BLaER1 treated with 17β-estradiol and CSF1 and Interleukin-3, amounts not matched to agents 10 nM and 100 nM (cell line): ENCODE measurements around the gene BATF3.
A peak's percentile ranks its signal among the peaks of the same experiment; 100 is the strongest.

Source experiments
- H3K27ac ChIP-seq, 11 experiments: shearing (Covaris generic); formaldehyde crosslinking; 2 replicates each; pipeline ENCODE4 v1.8.1; 2022
- H3K27me3 ChIP-seq, 11 experiments: shearing (Covaris generic); formaldehyde crosslinking; 2 replicates each; pipeline ENCODE4 v1.8.1; 2022
- H3K36me3 ChIP-seq, 11 experiments: shearing (Covaris generic); formaldehyde crosslinking; 2 replicates each; pipeline ENCODE4 v1.8.1; 2022
- H3K4me1 ChIP-seq, 10 experiments: shearing (Covaris generic); formaldehyde crosslinking; 2 replicates each; pipeline ENCODE4 v1.8.1; 2022
- H3K4me2 ChIP-seq, 11 experiments: shearing (Covaris generic); formaldehyde crosslinking; 2 replicates each; pipeline ENCODE4 v1.8.1; 2022
- H3K4me3 ChIP-seq, 10 experiments: shearing (Covaris generic); formaldehyde crosslinking; 2 replicates each; pipeline ENCODE4 v1.8.1; 2022
- H3K9ac ChIP-seq, 11 experiments: shearing (Covaris generic); formaldehyde crosslinking; 2 replicates each; pipeline ENCODE4 v1.8.1; 2022
- H3K9me3 ChIP-seq, 11 experiments: shearing (Covaris generic); formaldehyde crosslinking; replicated peaks in 1 of 11; 2 replicates each; pipeline ENCODE4 v1.8.1; 2022
- H4K20me1 ChIP-seq, 11 experiments: shearing (Covaris generic); formaldehyde crosslinking; 2 replicates each; pipeline ENCODE4 v1.8.1; 2022
- Cebpa-rat ChIP-seq, 11 experiments: shearing (Covaris generic); IDR thresholded peaks; 2 replicates each; pipeline ENCODE4 v1.8.1; 2022

BATF3 gene

DNA sequence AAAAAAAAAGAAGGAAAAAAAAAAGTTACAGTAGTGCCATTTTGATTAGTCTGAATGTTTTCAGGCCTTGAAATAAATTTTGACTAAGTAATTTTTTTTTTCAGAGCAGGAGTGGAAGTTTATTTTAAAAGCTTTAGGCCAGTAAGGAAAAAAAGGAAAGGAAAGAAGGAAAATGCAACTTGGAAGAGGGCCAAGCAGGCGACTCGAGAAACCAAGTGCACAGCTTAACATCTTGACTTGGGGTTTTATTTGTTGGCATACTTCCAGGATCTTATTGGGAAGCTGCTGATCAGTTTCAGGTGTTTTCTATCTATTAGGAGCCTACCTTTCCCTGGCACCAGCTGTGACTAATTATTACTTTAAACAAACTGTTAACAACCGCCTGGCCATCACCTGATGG is 49.4 kb downstream of the BATF3 start:
- Histone ChIP-seq H3K9ac (no peak overlapping the region), H3K4me1 (peaks cover 4 to 13% (median 8%) of the 10 kb centered on the region in 10 experiments; a peak in 19 of 20 replicates), H3K9me3 (no peaks in the 10 kb centered on the region; a peak in 1 of 22 replicates), H3K27me3 (no peaks in the 10 kb centered on the region), H3K27ac (no peak overlapping the region), H3K4me3 (no peak overlapping the region), H4K20me1 (no peaks in the 10 kb centered on the region), H3K36me3 (no peaks in the 10 kb centered on the region), H3K4me2 (peak overlapping the region in 4 of 11 experiments; percentile 16 to 33 (median 19); a peak in 3 of 22 replicates)
- no peak for TF ChIP-seq Cebpa-rat (IDR thresholded peaks at IDR 0.05)

DNA sequence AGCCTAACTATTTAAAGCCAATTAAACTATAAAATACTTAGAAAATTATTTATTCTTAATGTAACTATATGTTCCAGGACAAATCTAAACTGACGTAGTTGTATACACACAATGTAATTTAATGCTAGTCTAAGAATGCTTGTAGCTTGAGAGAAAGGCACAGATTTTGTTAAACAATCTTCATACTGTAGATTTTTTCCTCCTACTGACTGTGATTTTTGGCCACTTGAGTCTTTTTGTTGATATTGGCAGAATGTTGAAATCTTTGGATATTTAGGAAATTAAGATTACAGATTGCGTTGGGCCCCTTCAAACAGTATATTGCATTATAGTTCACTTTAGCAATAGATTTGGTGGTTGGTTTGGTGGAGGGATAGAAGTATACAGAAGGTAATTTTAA is 50.6 kb downstream of the BATF3 start:
- no peak for TF ChIP-seq Cebpa-rat (IDR thresholded peaks at IDR 0.05)
- Histone ChIP-seq H3K9me3 (no peaks in the 10 kb centered on the region; a peak in 1 of 22 replicates), H4K20me1 (no peaks in the 10 kb centered on the region), H3K27me3 (no peaks in the 10 kb centered on the region), H3K4me3 (no peak overlapping the region), H3K27ac (no peak overlapping the region), H3K36me3 (no peaks in the 10 kb centered on the region), H3K4me2 (no peak overlapping the region), H3K4me1 (peaks cover 14 to 22% (median 18%) of the 10 kb centered on the region in 10 experiments), H3K9ac (no peak overlapping the region)

DNA sequence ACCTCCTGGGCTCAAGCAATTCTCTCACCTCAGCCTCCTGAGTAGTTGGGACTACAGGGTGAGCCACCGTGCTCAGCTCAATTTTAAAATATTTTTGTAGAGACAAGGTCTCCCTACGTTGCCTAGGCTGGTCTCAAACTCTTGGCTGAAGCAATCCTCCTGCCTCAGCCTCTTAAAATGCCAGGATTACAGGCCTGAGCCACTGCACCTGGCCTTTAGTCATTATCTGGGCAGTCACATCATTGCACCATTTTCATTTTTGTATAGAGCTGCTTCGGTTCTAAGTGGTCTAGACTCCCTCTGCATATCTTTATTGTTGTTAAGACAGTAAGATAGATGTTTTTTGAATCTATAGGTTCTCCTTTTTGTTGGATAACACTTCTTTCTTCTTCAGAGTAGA is 51.2 kb downstream of the BATF3 start:
- no peak overlapping the region for H3K4me3 ChIP-seq
- H3K36me3 ChIP-seq, result no peaks in the 10 kb centered on the region
- no peak overlapping the region for H3K9ac ChIP-seq
- no peak for TF ChIP-seq Cebpa-rat (IDR thresholded peaks at IDR 0.05)
- peaks cover 17 to 25% (median 20%) of the 10 kb centered on the region in 10 experiments for H3K4me1 ChIP-seq
- no peaks in the 10 kb centered on the region for H3K27me3 ChIP-seq
- no peak overlapping the region for H3K27ac ChIP-seq
- no peak overlapping the region for H3K4me2 ChIP-seq
- H4K20me1 ChIP-seq, result no peaks in the 10 kb centered on the region
- H3K9me3 ChIP-seq, result no peaks in the 10 kb centered on the region; a peak in 1 of 22 replicates

DNA sequence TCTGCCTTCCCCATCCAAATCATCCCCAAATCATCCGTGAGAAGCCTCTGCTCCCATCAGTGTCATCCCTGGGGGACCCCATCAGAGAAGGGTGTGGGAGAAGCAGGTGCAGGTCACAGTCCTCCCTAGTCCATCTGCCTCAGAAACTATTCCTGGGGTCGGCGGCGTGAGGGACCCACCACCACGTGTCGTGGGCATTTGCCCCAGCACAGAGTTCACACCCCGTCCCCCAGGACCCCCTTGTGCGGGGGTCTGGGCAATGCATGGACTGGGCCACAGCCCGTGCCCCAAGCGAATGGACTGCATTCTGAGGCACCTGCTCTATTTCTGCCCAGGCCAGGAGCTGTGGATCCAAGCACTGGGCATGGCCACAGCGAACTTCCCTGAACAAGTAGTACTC is 52.6 kb downstream of the BATF3 start:
- H3K27ac ChIP-seq, result no peak overlapping the region
- no peak overlapping the region for H3K9ac ChIP-seq
- H3K4me2 ChIP-seq, result no peak overlapping the region
- H3K9me3 ChIP-seq, result peaks cover 0 to 6% (median 0%) of the 10 kb centered on the region in 11 experiments; a peak in 1 of 22 replicates
- peaks cover 9 to 21% (median 14%) of the 10 kb centered on the region in 10 experiments; a peak in 19 of 20 replicates for H3K4me1 ChIP-seq
- TF ChIP-seq Cebpa-rat (IDR thresholded peaks at IDR 0.05), result no peak
- H3K4me3 ChIP-seq, result no peak overlapping the region
- no peaks in the 10 kb centered on the region for H3K36me3 ChIP-seq
- H4K20me1 ChIP-seq, result no peaks in the 10 kb centered on the region
- no peaks in the 10 kb centered on the region for H3K27me3 ChIP-seq

DNA sequence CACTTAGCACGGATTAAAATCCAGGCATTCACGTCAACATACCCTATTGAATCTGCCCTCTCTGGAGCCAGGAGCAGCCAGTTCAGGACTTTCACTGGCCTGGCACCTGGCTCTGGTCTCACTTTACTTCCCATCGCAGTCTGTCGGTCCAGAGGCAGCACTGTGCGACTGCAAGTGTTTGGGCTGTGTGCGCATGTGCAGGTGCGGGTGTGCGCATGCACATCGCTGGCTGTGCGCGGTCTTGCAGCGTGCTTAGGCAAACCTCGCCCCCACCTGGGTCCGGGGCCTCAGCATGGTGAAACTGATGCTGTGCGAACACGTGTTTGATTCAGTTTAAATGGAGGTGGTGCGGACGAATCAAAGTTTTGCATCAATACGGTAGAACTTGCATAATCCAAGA is 53.1 kb downstream of the BATF3 start:
- Histone ChIP-seq H3K4me3 (no peak overlapping the region), H3K9ac (no peak overlapping the region)

DNA sequence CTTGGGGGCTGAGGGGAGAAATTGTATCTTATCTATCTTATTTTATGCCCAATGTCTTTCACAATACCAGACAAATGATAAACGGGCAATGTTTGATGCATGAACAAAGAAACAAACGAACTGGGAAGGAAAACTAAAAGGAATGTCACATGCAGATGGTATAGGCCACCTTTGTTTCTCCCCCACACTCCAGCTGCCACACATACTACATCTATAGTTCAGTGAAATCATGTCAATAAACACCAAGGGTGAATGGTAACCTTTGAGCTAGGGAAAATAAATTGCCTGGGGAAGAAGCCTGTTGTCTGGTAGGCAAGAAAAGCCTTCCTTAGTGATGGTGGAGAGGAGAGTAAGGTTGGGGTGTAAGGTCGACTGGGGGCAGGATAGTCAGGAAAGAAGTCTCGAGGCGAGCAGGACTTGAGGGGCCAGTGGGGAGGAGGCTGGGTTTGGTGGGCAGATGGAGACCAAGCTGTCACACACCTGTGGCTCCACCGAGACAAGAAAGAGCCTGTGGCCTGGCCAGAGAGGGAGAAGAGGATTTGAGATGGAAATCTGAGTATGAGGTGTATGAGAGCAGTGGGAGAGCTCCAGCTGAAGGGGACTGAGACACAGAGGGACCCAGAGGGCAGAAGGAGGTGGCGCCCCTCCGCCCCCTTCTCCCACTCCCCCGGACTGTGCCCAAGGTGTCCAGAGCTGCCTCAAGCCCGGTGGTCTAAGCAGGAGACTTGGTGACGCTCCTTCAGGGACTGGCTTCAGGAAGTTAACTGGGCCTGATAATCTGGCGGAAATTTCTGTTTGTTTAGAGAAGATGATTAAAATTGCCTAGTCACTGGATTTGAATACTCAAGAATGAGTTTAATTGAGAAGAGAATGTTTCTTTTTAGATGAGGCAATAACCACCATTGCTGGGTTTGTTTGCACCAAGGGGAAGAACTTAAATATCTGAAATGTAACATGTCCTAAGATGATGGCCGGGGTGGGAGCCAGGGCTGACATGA is 53.8 kb downstream of the BATF3 start:
- Histone ChIP-seq H3K36me3 (no peaks in the 10 kb centered on the region), H3K27me3 (no peaks in the 10 kb centered on the region), H3K9me3 (peaks cover 0 to 10% (median 3%) of the 10 kb centered on the region in 11 experiments; a peak in 9 of 22 replicates), H4K20me1 (no peaks in the 10 kb centered on the region), H3K4me2 (no peak overlapping the region), H3K9ac (no peak overlapping the region), H3K4me3 (no peak overlapping the region), H3K4me1 (peaks cover 9 to 21% (median 14%) of the 10 kb centered on the region in 10 experiments; a peak in 19 of 20 replicates), H3K27ac (peak overlapping the region in 2 of 11 experiments; percentile 8 to 27; a peak in 2 of 22 replicates)
- TF ChIP-seq Cebpa-rat (IDR thresholded peaks at IDR 0.05), result no peak

More for the DNA sequence above, 53.1 kb downstream of the BATF3 start:
- H3K4me1 ChIP-seq, result peaks cover 9 to 21% (median 14%) of the 10 kb centered on the region in 10 experiments; a peak in 19 of 20 replicates
- H4K20me1 ChIP-seq, result no peaks in the 10 kb centered on the region
- no peak overlapping the region for H3K27ac ChIP-seq
- H3K9me3 ChIP-seq, result 0 out of 22 replicates have a peak, but pooled peaks cover 0 to 6% (median 0%) of the 10 kb centered on the region in 11 experiments
- no peak for TF ChIP-seq Cebpa-rat (IDR thresholded peaks at IDR 0.05)
- no peaks in the 10 kb centered on the region for H3K27me3 ChIP-seq
- H3K4me2 ChIP-seq, result no peak overlapping the region
- no peaks in the 10 kb centered on the region for H3K36me3 ChIP-seq

DNA sequence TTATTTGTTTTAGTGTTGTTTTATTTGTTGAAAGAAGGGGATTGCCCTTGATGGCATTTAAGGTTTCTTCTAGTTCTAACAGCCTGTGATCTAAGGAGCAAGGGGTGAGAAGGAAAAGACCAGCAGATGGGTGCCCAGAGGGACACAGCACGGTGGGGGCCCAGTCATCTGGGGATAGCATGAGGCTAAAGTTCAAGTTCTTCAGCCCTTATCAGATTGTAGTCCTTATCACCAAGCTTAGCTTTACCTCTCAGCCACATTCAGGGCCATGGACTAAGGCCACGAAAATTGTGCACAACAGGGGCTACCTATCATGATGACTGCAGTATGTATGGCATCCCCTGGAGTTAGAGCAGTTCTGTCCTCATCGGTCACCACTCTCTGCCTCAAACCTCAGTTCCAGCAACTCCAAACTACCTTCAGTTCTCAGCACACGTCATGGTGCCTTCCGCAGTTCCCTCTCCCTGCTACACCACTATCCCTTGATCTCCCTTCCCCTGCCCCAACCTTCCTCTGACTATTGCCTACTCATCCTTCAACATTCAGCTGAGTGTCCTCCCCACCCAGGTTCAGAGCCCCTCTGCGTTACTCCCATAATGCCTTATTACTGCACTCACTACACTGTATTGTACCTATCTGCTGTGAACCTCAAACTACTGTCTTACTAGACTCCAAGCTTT is 54.6 kb downstream of the BATF3 start:
- Histone ChIP-seq H3K27me3 (no peaks in the 10 kb centered on the region), H3K27ac (no peak overlapping the region; a peak in 1 of 22 replicates), H3K36me3 (no peaks in the 10 kb centered on the region), H4K20me1 (no peaks in the 10 kb centered on the region), H3K4me2 (peak overlapping the region in 10 of 11 experiments; percentile 44 to 67 (median 58); a peak in 18 of 22 replicates), H3K4me1 (peaks cover 11 to 21% (median 16%) of the 10 kb centered on the region in 10 experiments; a peak in 19 of 20 replicates), H3K9me3 (peaks cover 0 to 19% (median 11%) of the 10 kb centered on the region in 11 experiments; a peak in 16 of 22 replicates), H3K9ac (no peak overlapping the region), H3K4me3 (no peak overlapping the region)
- TF ChIP-seq Cebpa-rat (IDR thresholded peaks at IDR 0.05), result no peak

DNA sequence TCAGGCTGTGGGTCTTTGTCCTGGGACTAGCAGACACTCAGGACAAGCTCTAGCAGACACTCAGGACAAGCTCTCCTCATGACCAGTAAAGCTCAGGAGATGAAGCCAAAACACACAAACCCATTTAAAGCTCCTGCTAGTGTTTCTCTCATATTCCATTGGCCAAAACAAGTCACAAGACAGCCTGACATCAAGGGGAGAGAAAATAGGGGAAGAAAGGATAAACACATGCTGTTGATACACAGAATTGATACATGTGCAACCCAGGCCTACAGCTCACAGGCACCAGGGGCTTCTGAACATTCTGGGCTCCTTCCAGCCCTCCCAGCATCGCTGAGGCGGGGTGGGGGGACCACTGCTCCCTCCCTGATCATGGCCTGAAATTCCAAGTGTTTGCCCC is 55.8 kb downstream of the BATF3 start:
- H3K4me3 ChIP-seq, result no peak overlapping the region
- H3K4me2 ChIP-seq, result peak overlapping the region in 10 of 11 experiments; percentile 44 to 67 (median 56); a peak in 18 of 22 replicates
- peaks cover 0 to 22% (median 11%) of the 10 kb centered on the region in 11 experiments; a peak in 16 of 22 replicates for H3K9me3 ChIP-seq
- H3K36me3 ChIP-seq, result no peaks in the 10 kb centered on the region
- no peak for TF ChIP-seq Cebpa-rat (IDR thresholded peaks at IDR 0.05)
- H3K27ac ChIP-seq, result peak overlapping the region in 1 of 11 experiments; percentile 17; a peak in 1 of 22 replicates
- H3K4me1 ChIP-seq, result peaks cover 22 to 32% (median 26%) of the 10 kb centered on the region in 10 experiments
- H3K9ac ChIP-seq, result no peak overlapping the region
- no peaks in the 10 kb centered on the region for H4K20me1 ChIP-seq
- no peaks in the 10 kb centered on the region for H3K27me3 ChIP-seq

DNA sequence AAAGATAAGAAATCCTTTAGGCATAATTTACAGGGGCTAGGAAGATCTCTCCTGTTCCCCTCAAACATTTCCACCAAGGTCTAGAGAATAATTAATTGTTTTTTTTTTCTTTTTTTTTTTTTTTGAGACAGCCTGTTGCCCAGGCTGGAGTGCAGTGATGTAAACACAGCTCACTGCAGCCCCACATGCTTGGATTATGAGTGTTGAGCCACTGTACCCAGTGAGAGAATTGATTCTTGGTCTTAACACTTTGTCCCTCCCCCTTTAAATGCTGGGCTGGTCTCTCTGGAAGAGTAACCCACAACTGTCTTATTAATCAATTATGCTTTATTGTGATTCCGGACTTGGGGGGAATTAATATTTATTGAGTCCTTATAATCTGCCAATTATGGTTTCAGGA is 57.7 kb downstream of the BATF3 start:
- no peaks in the 10 kb centered on the region for H3K36me3 ChIP-seq
- H3K27ac ChIP-seq, result no peak overlapping the region
- H3K4me1 ChIP-seq, result peaks cover 41 to 51% (median 45%) of the 10 kb centered on the region in 10 experiments
- no peaks in the 10 kb centered on the region for H3K27me3 ChIP-seq
- H3K9me3 ChIP-seq, result peaks cover 0 to 22% (median 11%) of the 10 kb centered on the region in 11 experiments; a peak in 16 of 22 replicates
- no peak for TF ChIP-seq Cebpa-rat (IDR thresholded peaks at IDR 0.05)
- no peak overlapping the region for H3K4me3 ChIP-seq
- H3K9ac ChIP-seq, result no peak overlapping the region
- H4K20me1 ChIP-seq, result no peaks in the 10 kb centered on the region
- H3K4me2 ChIP-seq, result no peak overlapping the region
